GM12878 (cell line): ENCODE data around the gene TUT1. TPM values are rescaled to one million over a fixed set of nuclear protein-coding genes. Genes with fewer than 3 reads are reported as not detected.
A peak's percentile ranks its signal among the peaks of the same experiment; 100 is the strongest.

Experiments
- ATF7 ChIP-seq: fragments of 450-650 bp; IDR thresholded peaks from 2 replicates; pipeline ENCODE4 v1.6.1; 2016; ENCODE audit warnings: low read depth, mild to moderate bottlenecking
- BCLAF1 ChIP-seq: fragments of 450-650 bp; IDR thresholded peaks from 2 replicates; pipeline ENCODE4 v1.6.1; 2017; ENCODE audit warnings: antibody characterized with exemption, mild to moderate bottlenecking, moderate library complexity
- GABPA ChIP-seq: IDR thresholded peaks from 2 replicates; pipeline ENCODE4 v1.6.1; 2014; ENCODE audit warnings: antibody characterized with exemption, low read depth, mild to moderate bottlenecking, inconsistent platforms
- NR2C2 ChIP-seq: IDR thresholded peaks from 2 replicates; pipeline ENCODE4 v1.6.1; 2011; ENCODE audit warnings: borderline replicate concordance, low read depth; ENCODE audit not compliant: control insufficient read depth, insufficient read length
- POLR2AphosphoS5 ChIP-seq: IDR thresholded peaks from 2 replicates; pipeline ENCODE4 v1.6.1; 2011; ENCODE audit warnings: mild to moderate bottlenecking, low read length, inconsistent platforms
- RELB ChIP-seq: fragments of 450-650 bp; IDR thresholded peaks from 2 replicates; pipeline ENCODE4 v1.6.1; 2017; ENCODE audit warnings: low read depth, mild to moderate bottlenecking, moderate library complexity
- SIN3A ChIP-seq: IDR thresholded peaks from 2 replicates; pipeline ENCODE4 v1.6.1; 2012; ENCODE audit warnings: low read depth, low read length, improper control_type of control experiment
- STAT3 ChIP-seq: IDR thresholded peaks from 2 replicates; pipeline ENCODE4 v1.6.1; 2011; ENCODE audit warnings: low read depth, low read length, improper control_type of control experiment
- USF1 ChIP-seq: IDR thresholded peaks from 2 replicates; pipeline ENCODE4 v1.6.1; 2011; ENCODE audit warnings: borderline replicate concordance, low read depth, mild to moderate bottlenecking, moderate library complexity, mixed read lengths, low read length; ENCODE audit not compliant: insufficient read depth; ENCODE audit errors: extremely low read length
- WRNIP1 ChIP-seq: IDR thresholded peaks from 2 replicates; pipeline ENCODE4 v1.6.1; 2011; ENCODE audit warnings: low read depth, low read length, improper control_type of control experiment, borderline replicate concordance
- YBX1 ChIP-seq: fragments of 450-650 bp; IDR thresholded peaks from 2 replicates; pipeline ENCODE4 v1.6.1; 2016; ENCODE audit warnings: antibody characterized with exemption
- ZBTB4 ChIP-seq: fragments of 450-650 bp; formaldehyde crosslinking; IDR thresholded peaks from 2 replicates; pipeline ENCODE4 v1.4.0; 2022; ENCODE audit warnings: mild to moderate bottlenecking, moderate library complexity
- ZBTB40 ChIP-seq: fragments of 450-650 bp; IDR thresholded peaks from 2 replicates; pipeline ENCODE4 v1.6.1; 2016; ENCODE audit warnings: mild to moderate bottlenecking, moderate library complexity, borderline replicate concordance
- ZNF622 ChIP-seq: fragments of 450-650 bp; IDR thresholded peaks from 2 replicates; pipeline ENCODE4 v1.6.1; 2017; ENCODE audit warnings: mild to moderate bottlenecking, inconsistent platforms
- polyA plus RNA-seq, 11 experiments: library from polyadenylated mRNA; depleted of rRNA in 4 of 11; unstranded in 6 of 11; stranded (reverse) in 5 of 11; fragments of >200 nt; fragmentation: Nextera tagmentation in 4 of 11; fragmentation: Illumina TruSeq in 1 of 11; extraction: Ambion mirVana in 4 of 11; extraction: Trizol in 1 of 11; gene quantifications; 1 replicate in 1 of 11; 2 replicates in 10 of 11; pipeline versions ENCODE4 v1.2.1 to v1.2.3, GENCODE V29; 2011 to 2016; ENCODE audit warnings: inconsistent platforms in 2 of 11, missing spikeins in 2 of 11, low read depth in 1 of 11
- total RNA-seq, 4 experiments: library from RNA; depleted of rRNA in 3 of 4; stranded (reverse); fragments of >200 nt in 3 of 4; fragmentation: Illumina TruSeq in 1 of 4; extraction: Trizol in 1 of 4; gene quantifications; 2 replicates each; pipeline versions ENCODE4 v1.2.1 to v1.2.3, GENCODE V29; 2013 to 2021

Gene TUT1
- total and polyA plus RNA-seq, 10 of the 15 experiments (the other 5 are each of a cell fraction or from before 2014, with no cell fraction given) = 1.1 to 29.9 (median 16.2) TPM

GRCh38 chr11:62591448-62592145 is at the start of gene TUT1 (continued):
- TF ChIP-seq RELB (peak; percentile 95), ATF7 (peak; percentile 94), YBX1 (no peak), ZBTB4 (CRISPR knock-in tag) (no peak), POLR2AphosphoS5 (peak; percentile 97), ZBTB40 (peak; percentile 99), ZNF622 (no peak), USF1 (peak; percentile 3), WRNIP1 (peak; percentile 98), NR2C2 (no peak), BCLAF1 (no peak), GABPA (peak; percentile 99), SIN3A (peak; percentile 85; the same call in 1 of the 2 replicates), STAT3 (peak; percentile 32; the same call in 1 of the 2 replicates)
